ENCODE data around the gene CTSA.
"Not testable (repeated sequence)": the region's sequence is repeated elsewhere in the genome, so short reads cannot be mapped to it uniquely, and the experiment has no call there.

Gene CTSA

DNA sequence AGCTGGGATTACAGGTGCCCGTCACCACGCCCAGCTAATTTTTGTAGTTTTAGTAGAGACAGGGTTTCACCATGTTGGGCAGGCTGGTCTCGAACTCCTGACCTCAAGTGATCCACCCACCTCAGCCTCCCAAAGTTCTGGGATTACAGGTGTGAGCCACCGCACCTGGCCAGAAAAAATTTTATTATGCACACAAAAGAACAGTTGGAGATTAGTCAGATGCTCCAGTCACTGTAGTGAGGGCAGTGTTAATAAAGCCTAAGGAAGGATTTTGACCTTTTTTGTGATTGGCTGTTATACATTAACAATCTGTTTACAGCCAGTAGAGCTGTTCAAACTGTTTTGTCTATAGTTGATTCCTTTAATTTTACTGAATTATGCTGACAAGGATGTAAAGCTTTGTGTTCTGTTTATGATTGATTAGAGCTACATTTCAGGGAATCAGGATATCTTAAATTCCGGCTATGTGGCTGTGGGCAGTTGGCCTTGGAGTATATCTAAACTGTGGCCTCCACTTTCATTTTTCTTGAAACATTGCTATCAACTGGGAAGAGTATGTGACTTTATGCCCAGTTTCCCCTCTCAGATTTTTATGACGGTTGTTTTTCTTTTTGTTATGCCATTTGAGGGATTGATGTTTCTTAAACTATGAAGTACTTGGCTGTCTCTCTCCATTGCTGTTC lies 23.9 kb upstream of the CTSA start:
- no peak for DNase-seq

- no peak for DNase-seq
These were observed 23.3 kb upstream of the CTSA start for GRCh38 chr20:45867819-45868176.

- no peak for DNase-seq
These were observed 18.5 kb upstream of the CTSA start for GRCh38 chr20:45872626-45873025.

DNA sequence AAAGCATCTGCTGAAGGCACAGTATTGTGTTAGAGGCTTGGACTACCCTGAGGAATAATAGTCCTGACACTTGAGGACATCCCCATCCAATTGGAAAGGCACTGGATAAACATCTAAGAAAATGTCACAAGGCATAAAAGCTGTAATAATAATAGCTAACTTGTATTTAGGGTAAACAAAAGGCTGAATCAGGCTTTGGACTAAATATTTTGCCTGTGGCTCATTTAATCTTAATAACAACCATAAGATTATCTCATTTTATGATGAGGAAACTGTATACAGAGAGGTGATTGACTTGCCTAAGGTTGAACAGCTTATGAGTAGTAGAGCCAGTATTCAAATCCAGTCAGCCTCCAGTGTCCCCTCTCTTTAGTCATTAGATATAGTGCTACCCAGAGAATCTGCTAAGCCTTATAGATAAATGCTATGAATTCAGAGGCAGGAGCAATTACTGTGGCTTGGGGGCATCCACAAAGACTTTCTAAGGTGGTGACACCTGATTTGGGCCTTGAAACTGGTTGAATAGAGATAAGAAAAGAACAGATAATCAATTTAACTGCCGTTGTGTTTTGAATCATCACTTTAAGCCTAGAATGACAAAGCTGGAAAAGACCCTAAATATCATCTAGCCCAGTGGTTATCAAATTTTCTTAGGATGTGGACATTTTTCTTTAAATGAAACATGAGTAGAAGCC lies 17.6 kb upstream of the CTSA start:
- no peak for DNase-seq

GRCh38 chr20:45874104-45874481 lies 17.0 kb upstream of the CTSA start:
- not testable (repeated sequence) for DNase-seq

- no peak for DNase-seq
These were observed 16.6 kb upstream of the CTSA start for GRCh38 chr20:45874576-45874975.

- no peak for DNase-seq
These were observed 12.9 kb upstream of the CTSA start for GRCh38 chr20:45878076-45878761.

GRCh38 chr20:45880988-45881788 lies 9.9 kb upstream of the CTSA start, which contains the start of gene ZSWIM1:
ZSWIM1 (plus strand) TSS chr20:45881227; CDS start chr20:45882593, 1,366 bp downstream.
- peak; percentile 99 for DNase-seq

GRCh38 chr20:45882469-45883099 lies 8.6 kb upstream of the CTSA start:
- DNase-seq = no peak

DNA sequence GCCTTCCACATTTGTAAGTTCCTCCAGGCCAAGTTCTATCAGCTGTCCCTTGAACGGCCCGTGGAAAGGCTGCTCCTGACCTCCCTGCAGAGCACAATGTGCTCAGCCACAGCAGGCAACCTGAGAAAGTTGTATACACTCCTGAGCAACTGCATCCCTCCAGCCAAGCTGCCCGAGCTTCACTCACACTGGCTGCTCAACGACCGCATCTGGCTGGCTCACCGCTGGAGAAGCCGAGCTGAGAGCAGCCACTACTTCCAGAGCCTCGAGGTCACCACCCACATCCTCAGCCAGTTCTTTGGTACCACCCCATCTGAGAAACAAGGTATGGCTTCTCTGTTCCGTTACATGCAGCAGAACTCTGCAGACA lies 8.1 kb upstream of the CTSA start:
- DNase-seq = no peak

GRCh38 chr20:45886590-45887345 lies 4.4 kb upstream of the CTSA start:
- DNase-seq = no peak

DNA sequence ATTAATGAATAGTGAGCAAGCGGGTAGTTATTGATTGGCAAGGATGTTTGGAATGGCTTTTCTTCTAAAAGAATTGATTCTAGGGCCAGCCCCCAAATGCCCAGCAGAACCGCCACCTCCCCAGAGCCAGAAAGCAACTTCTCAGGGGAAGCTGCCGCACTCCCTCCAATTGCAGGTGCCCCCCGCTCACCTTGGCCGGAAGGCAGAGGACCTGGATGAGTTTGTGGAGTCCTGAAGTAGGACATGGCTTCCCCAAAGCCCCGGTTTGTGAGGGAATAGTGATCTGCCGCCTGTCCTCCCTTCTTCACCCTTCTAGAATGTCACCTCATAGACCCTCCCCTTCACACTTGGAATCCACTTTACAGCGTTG lies 3.8 kb upstream of the CTSA start, which contains the start of gene SPATA25:
SPATA25 (minus strand) TSS at position 277 of the 370 bp plus-strand sequence; CDS start at position 245, 32 bp downstream.
- DNase-seq = no peak

DNA sequence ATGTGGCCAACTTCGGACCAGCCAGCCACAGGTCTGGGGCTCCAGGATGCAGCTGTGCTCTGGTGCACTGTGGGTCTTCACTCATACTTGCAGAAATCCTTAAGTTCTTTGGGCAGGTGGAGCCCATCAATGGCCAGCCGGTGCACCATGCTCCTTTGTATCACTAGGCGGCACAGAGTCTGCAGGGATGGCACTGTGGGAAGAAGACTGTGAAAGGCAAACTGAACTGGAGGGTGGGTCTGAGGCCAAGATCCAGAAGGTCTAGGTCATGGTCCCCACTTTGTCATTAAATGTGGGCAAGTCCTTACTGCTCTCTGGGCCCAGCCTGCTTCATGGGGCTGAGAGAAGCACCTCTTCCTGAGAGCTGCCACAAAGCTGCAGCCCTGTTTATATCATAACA lies 2.5 kb upstream of the CTSA start:
- DNase-seq = no peak

- peak; percentile 44 for DNase-seq
These were observed 804 bp upstream of the CTSA start for GRCh38 chr20:45890077-45890984.

DNA sequence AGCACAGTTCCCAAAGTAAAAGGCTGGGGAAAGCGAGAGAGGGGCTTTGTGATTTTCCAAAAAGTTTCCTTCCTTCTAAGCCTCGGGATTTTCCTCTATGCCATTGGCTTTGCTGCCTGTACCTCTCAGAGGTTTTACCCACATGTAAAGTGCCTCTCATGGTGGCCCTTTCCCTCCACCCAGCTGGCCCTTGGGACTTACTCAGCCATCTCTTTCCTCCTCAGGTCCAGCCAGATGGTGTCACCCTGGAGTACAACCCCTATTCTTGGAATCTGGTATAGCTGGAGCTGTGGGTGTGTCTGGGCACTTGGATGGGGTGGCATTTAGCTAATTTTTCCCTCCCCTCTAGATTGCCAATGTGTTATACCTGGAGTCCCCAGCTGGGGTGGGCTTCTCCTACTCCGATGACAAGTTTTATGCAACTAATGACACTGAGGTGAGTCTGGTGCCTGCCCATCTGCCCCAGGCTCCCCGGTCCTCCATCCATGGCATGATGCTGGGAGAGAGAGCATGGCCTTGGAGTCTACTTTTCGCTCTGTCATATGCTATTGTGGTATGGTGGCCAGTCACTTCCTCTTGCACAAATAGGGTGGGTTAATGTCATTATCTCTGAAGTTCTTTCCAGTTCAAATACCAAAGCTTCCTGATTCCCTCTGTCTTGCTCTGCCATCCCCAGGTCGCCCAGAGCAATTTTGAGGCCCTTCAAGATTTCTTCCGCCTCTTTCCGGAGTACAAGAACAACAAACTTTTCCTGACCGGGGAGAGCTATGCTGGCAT lies 1.1 kb downstream of the CTSA start:
- DNase-seq = no peak

- DNase-seq = no peak
These were observed 1.8 kb downstream of the CTSA start for GRCh38 chr20:45892828-45893500.

- DNase-seq = no peak
These were observed 2.7 kb downstream of the CTSA start for GRCh38 chr20:45893831-45894230.

GRCh38 chr20:45894797-45895196 lies 3.7 kb downstream of the CTSA start:
- DNase-seq = no peak

DNA sequence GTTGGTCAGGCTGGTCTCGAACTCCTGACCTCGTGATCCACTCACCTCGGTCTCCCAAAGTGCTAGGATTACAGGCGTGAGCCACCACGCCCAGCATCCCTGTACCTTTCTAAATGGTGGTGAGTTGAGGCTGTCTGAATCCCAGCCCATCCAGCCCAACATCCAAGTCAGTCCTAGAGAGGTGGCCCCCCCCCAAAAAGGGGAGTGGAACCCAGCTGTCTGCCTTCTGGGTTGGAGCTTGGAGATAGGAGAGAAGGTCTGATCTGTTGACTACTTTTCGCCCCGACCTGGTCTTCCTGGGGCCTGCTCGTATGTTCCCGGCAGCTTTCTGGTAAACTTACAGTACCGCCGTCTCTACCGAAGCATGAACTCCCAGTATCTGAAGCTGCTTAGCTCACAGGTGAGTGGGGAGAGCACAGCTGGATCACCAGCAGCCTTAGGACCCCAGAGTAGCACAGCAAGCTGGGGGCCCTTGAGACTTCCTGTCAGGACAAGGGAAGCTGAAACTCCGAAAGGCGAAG lies 5.6 kb downstream of the CTSA start:
- no peak for DNase-seq

Data from activated CD4-positive, alpha-beta T cell treated with anti-CD3 and anti-CD28 coated beads, Interleukin-2, amount 50 U/mL, for 1 hour (primary cell).